HL-60 (cell line): ENCODE measurements around the gene PSTPIP1.

ENCODE experiments used
- CTCF ChIP-seq: IDR thresholded peaks from one replicate; pipeline ENCODE4 v1.5.1; 2011; ENCODE audit warnings: low read length, control low read depth, inconsistent platforms; ENCODE audit not compliant: insufficient read depth
- GABPA ChIP-seq: IDR thresholded peaks from 2 replicates; pipeline ENCODE4 v1.6.1; 2012; ENCODE audit warnings: low read depth
- POLR2AphosphoS5 ChIP-seq: IDR thresholded peaks from 2 replicates; pipeline ENCODE4 v1.6.1; 2012; ENCODE audit warnings: low read depth
- REST ChIP-seq: IDR thresholded peaks from 2 replicates; pipeline ENCODE4 v1.6.1; 2012; ENCODE audit warnings: low read depth; ENCODE audit not compliant: insufficient replicate concordance
- SPI1 ChIP-seq: IDR thresholded peaks from 2 replicates; pipeline ENCODE4 v1.6.1; 2012; ENCODE audit warnings: low read depth, mild to moderate bottlenecking, borderline replicate concordance

GRCh38 chr15:76991048-76991447, 3.9 kb upstream of the PSTPIP1 start:
- TF ChIP-seq CTCF = no peak
- TF ChIP-seq POLR2AphosphoS5 = no peak
- no peak for TF ChIP-seq REST
- TF ChIP-seq GABPA = no peak
- TF ChIP-seq SPI1 = no peak
